ENCODE results near the gene OR12D2.
"Not testable (repeated sequence)": the region's sequence is repeated elsewhere in the genome, so short reads cannot be mapped to it uniquely, and the experiment has no call there.

The OR12D2 gene

GRCh38 chr6:29426654-29427053, 31.2 kb downstream of the OR12D2 start:
- no peak for DNase-seq
- Mint-ChIP-seq H3K36me3 (ENCODE audit: low read depth) (no peaks in the 10 kb centered on the region), H3K9me3 (no peaks in the 10 kb centered on the region), H3K27ac (no peak overlapping the region), H3K27me3 (peaks cover 53% of the 10 kb centered on the region), H3K4me1 (ENCODE audit: low read depth) (no peaks in the 10 kb centered on the region), H3K4me3 (no peak overlapping the region)

- H3K27ac Mint-ChIP-seq; H3K36me3 Mint-ChIP-seq (ENCODE audit: low read depth); H3K4me3 Mint-ChIP-seq; H3K9me3 Mint-ChIP-seq; DNase-seq; H3K4me1 Mint-ChIP-seq (ENCODE audit: low read depth): not testable (repeated sequence)
- H3K27me3 Mint-ChIP-seq: peaks cover 68% of the 10 kb centered on the region
Observed at GRCh38 chr6:29436730-29437129, 41.3 kb downstream of the OR12D2 start.

- DNase-seq: no peak
- H3K9me3 Mint-ChIP-seq: no peaks in the 10 kb centered on the region
- H3K27me3 Mint-ChIP-seq: peaks cover 62% of the 10 kb centered on the region
- no peak within 1 kb of the TSS for H3K4me3 Mint-ChIP-seq
- no peaks in the 10 kb centered on the region for H3K4me1 Mint-ChIP-seq (ENCODE audit: low read depth)
- H3K27ac Mint-ChIP-seq: no peak within 1 kb of the TSS
- no peaks in the 10 kb centered on the region for H3K36me3 Mint-ChIP-seq (ENCODE audit: low read depth)
Observed at GRCh38 chr6:29439006-29439405, 43.6 kb downstream of the OR12D2 start, which contains the start of gene OR10C1. Gene OR10C1, plus strand, starts transcription at chr6:29439306. Its CDS starts 710 bp downstream, at chr6:29440016.

GRCh38 chr6:29442719-29443118, 47.3 kb downstream of the OR12D2 start:
- Mint-ChIP-seq H3K4me1 (ENCODE audit: low read depth) (no peaks in the 10 kb centered on the region), H3K9me3 (peaks cover 3% of the 10 kb centered on the region), H3K36me3 (ENCODE audit: low read depth) (no peaks in the 10 kb centered on the region), H3K27ac (no peak overlapping the region), H3K27me3 (peaks cover 69% of the 10 kb centered on the region), H3K4me3 (no peak overlapping the region)
- no peak for DNase-seq

GRCh38 chr6:29444031-29444430, 48.6 kb downstream of the OR12D2 start:
- not testable (repeated sequence) for H3K4me1 Mint-ChIP-seq (ENCODE audit: low read depth); H3K27ac Mint-ChIP-seq; H3K36me3 Mint-ChIP-seq (ENCODE audit: low read depth); DNase-seq; H3K9me3 Mint-ChIP-seq; H3K4me3 Mint-ChIP-seq
- H3K27me3 Mint-ChIP-seq: peaks cover 76% of the 10 kb centered on the region
